SK-N-SH treated with all-trans-retinoic acid at 6 μM for 48 hours (cell line): ENCODE data around the gene DCDC2C.

Experiments used
- ATAC-seq: fragments of 200-7000 bp; cut with Tn5 transposase; 3 replicates; pipeline ENCODE4 v1.9.1; 2020; ENCODE audit warnings: mild to moderate bottlenecking, moderate library complexity
- ARNTL ChIP-seq: fragments of 450-650 bp; formaldehyde crosslinking; IDR thresholded peaks from 2 replicates; pipeline ENCODE4 v1.5.0; 2020; ENCODE audit warnings: low read depth, mild to moderate bottlenecking, moderate library complexity, borderline replicate concordance
- BACH2 ChIP-seq: fragments of 250-450 bp; sonication (Bioruptor Pico); IDR thresholded peaks from 2 replicates; pipeline ENCODE4 v1.9.0; 2021; ENCODE audit warnings: mild to moderate bottlenecking, borderline replicate concordance
- CSDC2 ChIP-seq: fragments of 250-450 bp; sonication (Bioruptor Pico); IDR thresholded peaks from 2 replicates; pipeline ENCODE4 v1.5.0; 2020; ENCODE audit warnings: mild to moderate bottlenecking, moderate library complexity
- ESRRG ChIP-seq: fragments of 250-450 bp; sonication (Bioruptor Pico); IDR thresholded peaks from 2 replicates; pipeline ENCODE4 v1.6.1; 2021; ENCODE audit warnings: mild to moderate bottlenecking
- OSR1 ChIP-seq: fragments of 250-450 bp; sonication (Bioruptor Pico); IDR thresholded peaks from 2 replicates; pipeline ENCODE4 v1.8.0; 2022; ENCODE audit warnings: moderate library complexity, mild to moderate bottlenecking, inconsistent platforms
- PPARA ChIP-seq: fragments of 250-450 bp; sonication (Bioruptor Pico); IDR thresholded peaks from 2 replicates; pipeline ENCODE4 v1.5.0; 2020; ENCODE audit warnings: mild to moderate bottlenecking, borderline replicate concordance
- RARB ChIP-seq: fragments of 250-450 bp; sonication (Bioruptor Pico); IDR thresholded peaks from 2 replicates; pipeline ENCODE4 v1.8.0; 2021; ENCODE audit warnings: mild to moderate bottlenecking, moderate library complexity
- SNAI2 ChIP-seq: fragments of 250-450 bp; sonication (Bioruptor Pico); IDR thresholded peaks from 2 replicates; pipeline ENCODE4 v1.5.0; 2020; ENCODE audit warnings: mild to moderate bottlenecking, moderate library complexity
- TOX ChIP-seq: fragments of 250-450 bp; sonication (Bioruptor Pico); IDR thresholded peaks from 2 replicates; pipeline ENCODE4 v1.8.0; 2021; ENCODE audit warnings: mild to moderate bottlenecking, moderate library complexity, borderline replicate concordance
- ZC3H10 ChIP-seq: fragments of 250-450 bp; sonication (Bioruptor Pico); IDR thresholded peaks from 2 replicates; pipeline ENCODE4 v1.5.1; 2021; ENCODE audit warnings: mild to moderate bottlenecking, moderate library complexity
- ZFP3 ChIP-seq: fragments of 250-450 bp; sonication (Bioruptor Pico); IDR thresholded peaks from 2 replicates; pipeline ENCODE4 v1.5.0; 2020; ENCODE audit warnings: mild to moderate bottlenecking, moderate library complexity
- ZFP30 ChIP-seq: fragments of 450-650 bp; formaldehyde crosslinking; IDR thresholded peaks from 2 replicates; pipeline ENCODE4 v1.5.0; 2022; ENCODE audit warnings: mild to moderate bottlenecking, moderate library complexity
- ZNF565 ChIP-seq: fragments of 450-650 bp; formaldehyde crosslinking; conservative IDR thresholded peaks from 2 replicates; pipeline ENCODE4 v1.5.0; 2020; ENCODE audit warnings: low read depth, mild to moderate bottlenecking, moderate library complexity
- ZNF70 ChIP-seq: fragments of 450-650 bp; formaldehyde crosslinking; IDR thresholded peaks from 2 replicates; pipeline ENCODE4 v1.5.0; 2020; ENCODE audit warnings: mild to moderate bottlenecking, moderate library complexity
- ZNF8 ChIP-seq: fragments of 450-650 bp; formaldehyde crosslinking; IDR thresholded peaks from 2 replicates; pipeline ENCODE4 v1.5.0; 2020; ENCODE audit warnings: mild to moderate bottlenecking, moderate library complexity
- TF ChIP-seq, protein P1 (sequence below): fragments of 250-450 bp; sonication (Bioruptor Pico); IDR thresholded peaks from 2 replicates; pipeline ENCODE4 v1.8.0; 2020; ENCODE audit warnings: mild to moderate bottlenecking, moderate library complexity, borderline replicate concordance
- TF ChIP-seq, protein P2 (sequence below): fragments of 250-450 bp; sonication (Bioruptor Pico); IDR thresholded peaks from 2 replicates; pipeline ENCODE4 v1.5.1; 2020; ENCODE audit warnings: low read depth, mild to moderate bottlenecking, moderate library complexity
- TF ChIP-seq, protein P3 (sequence below): fragments of 250-450 bp; sonication (Bioruptor Pico); IDR thresholded peaks from 2 replicates; pipeline ENCODE4 v1.5.1; 2021; ENCODE audit warnings: mild to moderate bottlenecking, moderate library complexity
- TF ChIP-seq, protein P4 (sequence below): fragments of 250-450 bp; sonication (Bioruptor Pico); IDR thresholded peaks from 2 replicates; pipeline ENCODE4 v1.8.0; 2021; ENCODE audit warnings: low read depth, mild to moderate bottlenecking, moderate library complexity, borderline replicate concordance

DCDC2C gene

DNA sequence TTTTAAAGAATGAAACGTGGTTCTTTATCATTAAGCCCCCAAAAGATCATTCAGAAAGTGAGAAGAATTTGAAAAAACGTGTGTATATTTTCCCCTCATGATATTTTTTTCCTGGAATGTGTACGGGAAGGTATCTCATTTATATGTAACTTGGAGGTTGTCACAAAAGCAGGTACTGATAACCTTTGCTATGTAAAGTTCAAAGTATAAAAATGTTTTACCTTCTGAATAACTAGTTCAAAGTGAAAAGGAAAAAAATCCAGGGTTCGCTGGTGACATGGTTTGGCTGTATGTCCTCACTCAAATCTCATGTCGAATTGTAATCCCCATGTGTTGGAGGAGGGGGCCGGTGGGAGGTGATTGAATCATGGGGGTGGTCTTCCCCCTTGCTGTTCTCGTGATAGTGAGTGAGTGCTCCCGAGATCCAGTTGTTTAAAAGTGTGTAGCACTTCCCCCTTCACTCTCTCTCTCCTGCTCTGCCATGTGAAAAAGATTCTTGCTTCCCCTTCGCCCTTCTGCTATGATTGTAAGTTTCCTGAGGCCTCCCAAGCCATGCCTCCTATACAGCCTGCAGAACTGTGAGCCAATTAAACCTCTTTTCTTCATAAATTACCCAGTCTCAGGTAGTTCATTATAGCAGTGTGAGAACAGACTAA, 144.2 kb downstream of the DCDC2C start (continued):
- TF ChIP-seq OSR1 (no peak), CSDC2 (CRISPR knock-in tag) (no peak), SNAI2 (no peak), ZFP30 (CRISPR knock-in tag) (no peak), ZNF565 (no peak)

DNA sequence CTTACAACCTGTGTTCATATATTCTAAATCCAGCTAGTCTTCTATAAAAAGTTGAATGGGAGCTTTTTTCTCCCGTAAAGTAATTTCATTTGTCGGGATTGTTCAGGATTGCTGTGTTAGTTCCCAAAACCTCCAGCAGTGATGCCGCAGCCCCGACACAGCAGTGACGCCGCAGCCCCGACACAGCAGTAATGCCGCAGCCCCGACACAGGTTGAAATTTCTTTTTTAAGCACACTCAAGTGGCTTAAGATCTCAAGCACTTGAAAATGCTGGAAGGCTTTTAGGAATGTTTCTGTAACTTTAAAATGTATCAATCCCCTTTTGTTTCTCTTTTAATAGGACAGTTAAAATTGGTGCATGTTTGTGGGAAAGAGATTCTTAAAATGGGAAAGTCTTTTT, 145.4 kb downstream of the DCDC2C start:
- TF ChIP-seq ESRRG (CRISPR knock-in tag) (no peak), CSDC2 (CRISPR knock-in tag) (no peak)
- ATAC-seq = no peak

DNA sequence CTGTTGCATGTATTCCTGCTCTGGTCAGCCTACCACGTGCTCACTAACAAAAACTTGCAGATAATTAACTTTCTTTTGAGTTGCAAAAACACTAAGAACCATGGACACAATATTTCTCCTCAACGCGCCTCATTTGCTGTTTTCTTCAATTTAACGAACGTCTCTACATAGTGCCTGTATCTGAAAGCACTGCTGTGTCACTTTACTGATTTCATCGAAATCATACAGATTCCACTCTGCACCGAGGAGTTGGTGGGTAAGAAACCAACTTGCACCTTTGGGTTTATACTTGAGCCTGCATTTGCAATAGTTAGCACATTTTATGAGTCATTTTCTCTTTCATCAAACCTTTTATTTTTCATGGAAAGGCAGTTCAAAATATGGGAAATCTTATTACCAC, 145.8 kb downstream of the DCDC2C start:
- TF ChIP-seq CSDC2 (CRISPR knock-in tag) = no peak
- no peak for TF ChIP-seq ZFP30 (CRISPR knock-in tag)
- TF ChIP-seq ZC3H10 (CRISPR knock-in tag) = no peak
- TF ChIP-seq TOX = no peak
- TF ChIP-seq, protein P1, sequence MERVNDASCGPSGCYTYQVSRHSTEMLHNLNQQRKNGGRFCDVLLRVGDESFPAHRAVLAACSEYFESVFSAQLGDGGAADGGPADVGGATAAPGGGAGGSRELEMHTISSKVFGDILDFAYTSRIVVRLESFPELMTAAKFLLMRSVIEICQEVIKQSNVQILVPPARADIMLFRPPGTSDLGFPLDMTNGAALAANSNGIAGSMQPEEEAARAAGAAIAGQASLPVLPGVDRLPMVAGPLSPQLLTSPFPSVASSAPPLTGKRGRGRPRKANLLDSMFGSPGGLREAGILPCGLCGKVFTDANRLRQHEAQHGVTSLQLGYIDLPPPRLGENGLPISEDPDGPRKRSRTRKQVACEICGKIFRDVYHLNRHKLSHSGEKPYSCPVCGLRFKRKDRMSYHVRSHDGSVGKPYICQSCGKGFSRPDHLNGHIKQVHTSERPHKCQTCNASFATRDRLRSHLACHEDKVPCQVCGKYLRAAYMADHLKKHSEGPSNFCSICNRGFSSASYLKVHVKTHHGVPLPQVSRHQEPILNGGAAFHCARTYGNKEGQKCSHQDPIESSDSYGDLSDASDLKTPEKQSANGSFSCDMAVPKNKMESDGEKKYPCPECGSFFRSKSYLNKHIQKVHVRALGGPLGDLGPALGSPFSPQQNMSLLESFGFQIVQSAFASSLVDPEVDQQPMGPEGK (CRISPR knock-in tag) = no peak
- TF ChIP-seq ZNF70 (CRISPR knock-in tag) = no peak
- no peak for TF ChIP-seq RARB (CRISPR knock-in tag)
- no peak for TF ChIP-seq ARNTL
- ATAC-seq = no peak

DNA sequence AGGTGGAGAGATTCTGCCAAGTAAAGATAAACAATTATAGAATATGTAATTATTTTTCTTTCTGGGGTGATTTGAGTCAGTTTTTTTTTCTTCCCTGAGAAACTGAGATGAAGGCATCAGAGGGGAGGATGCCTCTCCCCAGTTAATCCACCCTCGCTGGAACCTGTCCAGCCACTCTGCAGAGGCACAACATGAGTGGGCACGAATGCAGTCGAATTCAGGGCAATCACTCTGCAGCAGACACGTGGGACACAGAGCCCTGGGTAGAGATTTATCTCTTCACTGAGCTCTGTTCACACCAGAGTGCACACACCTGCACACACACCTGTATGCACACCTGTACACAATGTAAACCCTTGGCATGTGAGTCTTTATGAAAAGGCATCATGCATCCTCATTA, 154.2 kb downstream of the DCDC2C start:
- no peak for ATAC-seq

DNA sequence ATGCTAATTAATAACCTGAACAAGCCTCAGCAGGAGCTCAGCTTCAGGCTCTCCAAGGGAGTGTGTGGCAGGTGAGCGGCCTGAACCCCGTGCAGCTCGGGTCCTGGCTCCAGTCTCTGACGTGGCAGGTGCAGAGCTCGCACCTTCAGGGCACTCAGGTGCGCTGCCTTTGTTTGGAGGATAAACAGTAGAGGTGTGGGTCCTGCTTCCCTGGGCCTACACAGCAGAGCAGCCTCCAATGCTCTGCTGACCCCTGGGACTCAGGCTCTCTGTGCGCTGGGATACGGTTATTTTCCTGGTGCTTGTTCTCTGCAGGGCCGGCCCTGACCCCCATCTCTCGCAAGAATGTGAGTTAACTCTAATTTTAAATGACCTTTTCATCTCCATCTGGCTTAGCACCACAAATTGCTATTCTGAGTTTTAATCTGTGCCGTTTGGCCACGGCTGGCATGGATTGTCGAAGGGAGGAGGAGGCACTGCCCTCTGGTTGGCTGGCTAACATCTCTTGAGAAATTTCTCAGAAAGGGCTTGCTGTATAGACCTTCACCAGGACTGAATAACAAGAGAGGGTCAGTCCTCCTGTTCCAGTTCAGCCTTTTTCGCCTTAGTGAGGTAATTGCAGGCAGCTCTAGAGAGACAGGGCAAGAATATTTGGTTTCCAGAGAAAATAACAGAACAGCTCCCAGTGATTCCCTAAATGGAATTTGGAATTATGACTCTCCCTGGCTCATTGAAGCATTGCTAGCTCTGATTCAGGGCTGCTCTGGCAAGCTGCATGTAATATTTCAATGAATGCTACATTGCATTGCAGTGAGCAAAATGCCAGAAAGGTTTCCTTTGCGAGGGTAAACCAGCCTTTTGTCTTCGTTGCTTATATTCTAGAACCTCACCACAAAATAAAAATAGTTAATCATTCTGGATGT, 161.8 kb downstream of the DCDC2C start:
- ATAC-seq = no peak
- TF ChIP-seq, protein P2, sequence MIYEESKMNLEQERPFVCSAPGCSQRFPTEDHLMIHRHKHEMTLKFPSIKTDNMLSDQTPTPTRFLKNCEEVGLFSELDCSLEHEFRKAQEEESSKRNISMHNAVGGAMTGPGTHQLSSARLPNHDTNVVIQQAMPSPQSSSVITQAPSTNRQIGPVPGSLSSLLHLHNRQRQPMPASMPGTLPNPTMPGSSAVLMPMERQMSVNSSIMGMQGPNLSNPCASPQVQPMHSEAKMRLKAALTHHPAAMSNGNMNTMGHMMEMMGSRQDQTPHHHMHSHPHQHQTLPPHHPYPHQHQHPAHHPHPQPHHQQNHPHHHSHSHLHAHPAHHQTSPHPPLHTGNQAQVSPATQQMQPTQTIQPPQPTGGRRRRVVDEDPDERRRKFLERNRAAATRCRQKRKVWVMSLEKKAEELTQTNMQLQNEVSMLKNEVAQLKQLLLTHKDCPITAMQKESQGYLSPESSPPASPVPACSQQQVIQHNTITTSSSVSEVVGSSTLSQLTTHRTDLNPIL (CRISPR knock-in tag) = no peak
- TF ChIP-seq, protein P3, sequence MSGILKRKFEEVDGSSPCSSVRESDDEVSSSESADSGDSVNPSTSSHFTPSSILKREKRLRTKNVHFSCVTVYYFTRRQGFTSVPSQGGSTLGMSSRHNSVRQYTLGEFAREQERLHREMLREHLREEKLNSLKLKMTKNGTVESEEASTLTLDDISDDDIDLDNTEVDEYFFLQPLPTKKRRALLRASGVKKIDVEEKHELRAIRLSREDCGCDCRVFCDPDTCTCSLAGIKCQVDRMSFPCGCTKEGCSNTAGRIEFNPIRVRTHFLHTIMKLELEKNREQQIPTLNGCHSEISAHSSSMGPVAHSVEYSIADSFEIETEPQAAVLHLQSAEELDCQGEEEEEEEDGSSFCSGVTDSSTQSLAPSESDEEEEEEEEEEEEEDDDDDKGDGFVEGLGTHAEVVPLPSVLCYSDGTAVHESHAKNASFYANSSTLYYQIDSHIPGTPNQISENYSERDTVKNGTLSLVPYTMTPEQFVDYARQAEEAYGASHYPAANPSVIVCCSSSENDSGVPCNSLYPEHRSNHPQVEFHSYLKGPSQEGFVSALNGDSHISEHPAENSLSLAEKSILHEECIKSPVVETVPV (CRISPR knock-in tag) = no peak
- TF ChIP-seq ZC3H10 (CRISPR knock-in tag) (no peak), TOX (no peak), ZNF70 (CRISPR knock-in tag) (no peak)
- TF ChIP-seq, protein P4, sequence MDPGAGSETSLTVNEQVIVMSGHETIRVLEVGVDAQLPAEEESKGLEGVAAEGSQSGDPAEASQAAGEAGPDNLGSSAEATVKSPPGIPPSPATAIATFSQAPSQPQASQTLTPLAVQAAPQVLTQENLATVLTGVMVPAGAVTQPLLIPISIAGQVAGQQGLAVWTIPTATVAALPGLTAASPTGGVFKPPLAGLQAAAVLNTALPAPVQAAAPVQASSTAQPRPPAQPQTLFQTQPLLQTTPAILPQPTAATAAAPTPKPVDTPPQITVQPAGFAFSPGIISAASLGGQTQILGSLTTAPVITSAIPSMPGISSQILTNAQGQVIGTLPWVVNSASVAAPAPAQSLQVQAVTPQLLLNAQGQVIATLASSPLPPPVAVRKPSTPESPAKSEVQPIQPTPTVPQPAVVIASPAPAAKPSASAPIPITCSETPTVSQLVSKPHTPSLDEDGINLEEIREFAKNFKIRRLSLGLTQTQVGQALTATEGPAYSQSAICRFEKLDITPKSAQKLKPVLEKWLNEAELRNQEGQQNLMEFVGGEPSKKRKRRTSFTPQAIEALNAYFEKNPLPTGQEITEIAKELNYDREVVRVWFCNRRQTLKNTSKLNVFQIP (CRISPR knock-in tag) = no peak

More for the DNA sequence above, 154.2 kb downstream of the DCDC2C start:
- no peak for TF ChIP-seq PPARA
- TF ChIP-seq ZFP30 (CRISPR knock-in tag) = no peak
- TF ChIP-seq ESRRG (CRISPR knock-in tag) = no peak
- TF ChIP-seq BACH2 (CRISPR knock-in tag) = no peak
- TF ChIP-seq ZNF70 (CRISPR knock-in tag) = no peak
- TF ChIP-seq, protein P1 (CRISPR knock-in tag) = no peak
- TF ChIP-seq, protein P3 (CRISPR knock-in tag) = no peak
- no peak for TF ChIP-seq RARB (CRISPR knock-in tag)
- TF ChIP-seq ARNTL = no peak
- no peak for TF ChIP-seq ZNF8 (CRISPR knock-in tag)
- no peak for TF ChIP-seq ZFP3
